NB4 (cell line): ENCODE data around the gene MIEN1.

Experiments
- POLR2A ChIP-seq: IDR thresholded peaks from 2 replicates; pipeline ENCODE4 v1.6.1; 2011; ENCODE audit warnings: mild to moderate bottlenecking; ENCODE audit not compliant: insufficient read length; ENCODE audit errors: extremely low read depth
- TF ChIP-seq, protein P1 (sequence below): IDR thresholded peaks from one replicate; pipeline ENCODE4 v1.5.1; 2012; ENCODE audit warnings: low read depth, low read length
- TF ChIP-seq, protein P2 (sequence below): IDR thresholded peaks from 2 replicates; pipeline ENCODE4 v1.6.1; 2011; ENCODE audit warnings: low read depth, low read length

DNA sequence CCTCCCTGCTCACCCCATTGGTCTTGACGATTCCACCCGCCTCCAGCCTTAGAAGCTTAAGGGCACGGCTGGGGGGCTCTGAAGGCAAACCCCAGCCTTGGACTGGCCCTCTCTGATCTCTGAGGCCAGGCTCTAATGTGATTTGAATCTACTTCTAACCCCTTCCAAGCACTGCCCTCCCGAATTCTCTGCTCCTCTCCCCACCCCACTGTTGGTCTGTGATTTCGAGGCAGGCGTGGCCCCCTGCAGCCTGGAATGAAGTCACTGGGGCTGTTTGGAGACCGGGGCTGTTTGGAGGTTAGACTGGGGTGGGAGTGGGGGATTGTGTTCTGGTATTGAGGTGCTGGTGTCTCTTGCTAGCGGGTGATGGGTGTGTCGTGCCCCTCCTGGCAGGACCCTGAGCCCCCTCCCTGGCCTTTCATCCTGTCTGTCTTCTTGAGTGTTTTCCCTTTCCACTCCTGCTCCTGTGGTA lies 9.6 kb upstream of the MIEN1 start:
- TF ChIP-seq, protein P1, sequence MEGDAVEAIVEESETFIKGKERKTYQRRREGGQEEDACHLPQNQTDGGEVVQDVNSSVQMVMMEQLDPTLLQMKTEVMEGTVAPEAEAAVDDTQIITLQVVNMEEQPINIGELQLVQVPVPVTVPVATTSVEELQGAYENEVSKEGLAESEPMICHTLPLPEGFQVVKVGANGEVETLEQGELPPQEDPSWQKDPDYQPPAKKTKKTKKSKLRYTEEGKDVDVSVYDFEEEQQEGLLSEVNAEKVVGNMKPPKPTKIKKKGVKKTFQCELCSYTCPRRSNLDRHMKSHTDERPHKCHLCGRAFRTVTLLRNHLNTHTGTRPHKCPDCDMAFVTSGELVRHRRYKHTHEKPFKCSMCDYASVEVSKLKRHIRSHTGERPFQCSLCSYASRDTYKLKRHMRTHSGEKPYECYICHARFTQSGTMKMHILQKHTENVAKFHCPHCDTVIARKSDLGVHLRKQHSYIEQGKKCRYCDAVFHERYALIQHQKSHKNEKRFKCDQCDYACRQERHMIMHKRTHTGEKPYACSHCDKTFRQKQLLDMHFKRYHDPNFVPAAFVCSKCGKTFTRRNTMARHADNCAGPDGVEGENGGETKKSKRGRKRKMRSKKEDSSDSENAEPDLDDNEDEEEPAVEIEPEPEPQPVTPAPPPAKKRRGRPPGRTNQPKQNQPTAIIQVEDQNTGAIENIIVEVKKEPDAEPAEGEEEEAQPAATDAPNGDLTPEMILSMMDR: no peak
- TF ChIP-seq, protein P2, sequence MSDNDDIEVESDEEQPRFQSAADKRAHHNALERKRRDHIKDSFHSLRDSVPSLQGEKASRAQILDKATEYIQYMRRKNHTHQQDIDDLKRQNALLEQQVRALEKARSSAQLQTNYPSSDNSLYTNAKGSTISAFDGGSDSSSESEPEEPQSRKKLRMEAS: no peak
- TF ChIP-seq POLR2A: no peak
